WTC11 (cell line): Measurements from ENCODE around the gene PITPNM3. TPM values are rescaled to one million over a fixed set of nuclear protein-coding genes. Genes with fewer than 3 reads are reported as not detected.

Source experiments
- ATAC-seq: fragments of 200-7000 bp; cut with Tn5 transposase; 2 replicates; pipeline ENCODE4 v1.10.0; 2021; ENCODE audit warnings: mild to moderate bottlenecking, moderate library complexity
- CTCF ChIA-PET: fragments of 300-600 bp; sonication (Branson Sonifier 250); formaldehyde crosslinking; loops from one replicate; lab custom pipeline; 2021; ENCODE audit warnings: antibody characterized with exemption; lab: Charles Lee
- POLR2A ChIA-PET: fragments of 350-600 bp; sonication (Branson Sonifier 250); formaldehyde crosslinking; loops from one replicate; lab custom pipeline; 2021; ENCODE audit warnings: antibody characterized with exemption; lab: Charles Lee
- DNase-seq: peaks from one replicate; pipeline ENCODE4 v3.0.0; 2021; ENCODE audit warnings: low spot score
- H3K27ac Mint-ChIP-seq: 2 replicates; pipeline ENCODE4 v1.8.0; 2021; ENCODE audit warnings: mixed read lengths
- H3K27me3 Mint-ChIP-seq: 2 replicates; pipeline ENCODE4 v1.8.0; 2021; ENCODE audit warnings: low read depth, mild to moderate bottlenecking, moderate library complexity, mixed read lengths
- H3K36me3 Mint-ChIP-seq: 2 replicates; pipeline ENCODE4 v1.8.0; 2021; ENCODE audit warnings: mixed read lengths
- H3K4me1 Mint-ChIP-seq: 2 replicates; pipeline ENCODE4 v1.8.0; 2022; ENCODE audit warnings: mixed read lengths
- H3K4me3 Mint-ChIP-seq: 2 replicates; pipeline ENCODE4 v1.8.0; 2021; ENCODE audit warnings: mild to moderate bottlenecking, moderate library complexity, mixed read lengths
- H3K9me3 Mint-ChIP-seq: 2 replicates; pipeline ENCODE4 v1.8.0; 2021; ENCODE audit warnings: mixed read lengths
- CBFB ChIP-seq: sonication (generic); formaldehyde crosslinking; IDR thresholded peaks from 2 replicates; pipeline ENCODE4 v1.8.1; 2022; ENCODE audit warnings: mild to moderate bottlenecking, low read depth, missing genetic modification reagents
- CREM ChIP-seq: sonication (generic); formaldehyde crosslinking; IDR thresholded peaks from 2 replicates; pipeline ENCODE4 v1.8.1; 2022; ENCODE audit warnings: mild to moderate bottlenecking, missing genetic modification reagents, moderate library complexity
- JAZF1 ChIP-seq: fragments of 250-450 bp; sonication (Bioruptor Pico); IDR thresholded peaks from 2 replicates; pipeline ENCODE4 v1.9.0; 2021; ENCODE audit warnings: moderate library complexity, mild to moderate bottlenecking, inconsistent platforms
- TP53 ChIP-seq: sonication (generic); formaldehyde crosslinking; IDR thresholded peaks from 2 replicates; pipeline ENCODE4 v1.8.1; 2023; ENCODE audit warnings: mild to moderate bottlenecking, missing genetic modification reagents
- ZNF263 ChIP-seq: sonication (generic); formaldehyde crosslinking; IDR thresholded peaks from 2 replicates; pipeline ENCODE4 v1.8.1; 2022; ENCODE audit warnings: low read depth, mild to moderate bottlenecking, moderate library complexity, missing genetic modification reagents
- total RNA-seq: library from RNA; stranded (reverse); gene quantifications from 3 replicates; pipeline ENCODE4 v1.2.3, GENCODE V29; 2021
- TF ChIP-seq, protein P1 (sequence below): sonication (generic); formaldehyde crosslinking; IDR thresholded peaks from 2 replicates; pipeline ENCODE4 v1.8.1; 2023; ENCODE audit warnings: mild to moderate bottlenecking, moderate library complexity, missing genetic modification reagents
- TF ChIP-seq, protein P2 (sequence below): sonication (generic); formaldehyde crosslinking; IDR thresholded peaks from 2 replicates; pipeline ENCODE4 v1.8.1; 2022; ENCODE audit warnings: low read depth, mild to moderate bottlenecking, moderate library complexity, missing genetic modification reagents, borderline replicate concordance
- TF ChIP-seq, protein P3 (sequence below): sonication (generic); formaldehyde crosslinking; IDR thresholded peaks from 2 replicates; pipeline ENCODE4 v1.8.1; 2023; ENCODE audit warnings: mild to moderate bottlenecking, missing genetic modification reagents, borderline replicate concordance
- TF ChIP-seq, protein P4 (sequence below): sonication (generic); formaldehyde crosslinking; conservative IDR thresholded peaks from 2 replicates; pipeline ENCODE4 v1.8.1; 2023; ENCODE audit warnings: mild to moderate bottlenecking, low read depth, missing genetic modification reagents, moderate library complexity

Gene PITPNM3
- total RNA-seq, 1 experiment from 2014 or later: 2.8 TPM

DNA sequence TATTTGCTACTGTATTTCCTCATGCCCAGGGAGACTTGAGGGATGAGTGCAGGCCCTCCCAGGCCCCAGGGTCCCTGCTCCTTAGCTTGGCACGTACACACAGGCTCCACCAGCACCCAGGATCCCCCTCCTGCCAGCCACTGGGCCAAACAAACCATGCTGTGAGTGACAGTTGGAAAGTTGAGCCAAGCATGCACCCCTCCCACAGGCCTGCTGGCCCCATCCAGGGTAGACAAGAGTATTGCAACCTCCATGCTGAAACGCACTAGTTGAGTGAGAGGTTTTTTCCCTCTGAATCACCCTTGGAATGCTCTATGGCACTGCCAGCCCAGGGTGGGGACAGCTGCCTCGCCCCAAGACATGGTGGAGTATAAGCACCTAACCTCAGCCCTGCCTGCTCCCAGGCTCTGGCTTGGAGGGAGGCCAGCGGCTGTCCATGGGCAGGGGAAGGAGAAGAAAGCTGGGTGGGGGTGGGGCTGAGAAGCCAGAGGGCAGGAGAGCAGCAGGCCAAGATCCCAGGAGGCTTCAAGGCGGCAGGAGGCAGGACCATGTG, 49.6 kb downstream of the PITPNM3 start (continued):
- TF ChIP-seq, protein P1, sequence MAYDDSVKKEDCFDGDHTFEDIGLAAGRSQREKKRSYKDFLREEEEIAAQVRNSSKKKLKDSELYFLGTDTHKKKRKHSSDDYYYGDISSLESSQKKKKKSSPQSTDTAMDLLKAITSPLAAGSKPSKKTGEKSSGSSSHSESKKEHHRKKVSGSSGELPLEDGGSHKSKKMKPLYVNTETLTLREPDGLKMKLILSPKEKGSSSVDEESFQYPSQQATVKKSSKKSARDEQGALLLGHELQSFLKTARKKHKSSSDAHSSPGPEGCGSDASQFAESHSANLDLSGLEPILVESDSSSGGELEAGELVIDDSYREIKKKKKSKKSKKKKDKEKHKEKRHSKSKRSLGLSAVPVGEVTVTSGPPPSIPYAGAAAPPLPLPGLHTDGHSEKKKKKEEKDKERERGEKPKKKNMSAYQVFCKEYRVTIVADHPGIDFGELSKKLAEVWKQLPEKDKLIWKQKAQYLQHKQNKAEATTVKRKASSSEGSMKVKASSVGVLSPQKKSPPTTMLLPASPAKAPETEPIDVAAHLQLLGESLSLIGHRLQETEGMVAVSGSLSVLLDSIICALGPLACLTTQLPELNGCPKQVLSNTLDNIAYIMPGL: no peak
- no peak for TF ChIP-seq CREM
- TF ChIP-seq, protein P2, sequence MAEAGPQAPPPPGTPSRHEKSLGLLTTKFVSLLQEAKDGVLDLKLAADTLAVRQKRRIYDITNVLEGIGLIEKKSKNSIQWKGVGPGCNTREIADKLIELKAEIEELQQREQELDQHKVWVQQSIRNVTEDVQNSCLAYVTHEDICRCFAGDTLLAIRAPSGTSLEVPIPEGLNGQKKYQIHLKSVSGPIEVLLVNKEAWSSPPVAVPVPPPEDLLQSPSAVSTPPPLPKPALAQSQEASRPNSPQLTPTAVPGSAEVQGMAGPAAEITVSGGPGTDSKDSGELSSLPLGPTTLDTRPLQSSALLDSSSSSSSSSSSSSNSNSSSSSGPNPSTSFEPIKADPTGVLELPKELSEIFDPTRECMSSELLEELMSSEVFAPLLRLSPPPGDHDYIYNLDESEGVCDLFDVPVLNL (CRISPR knock-in tag): no peak
- TF ChIP-seq, all 79 proteins: peak for 0

DNA sequence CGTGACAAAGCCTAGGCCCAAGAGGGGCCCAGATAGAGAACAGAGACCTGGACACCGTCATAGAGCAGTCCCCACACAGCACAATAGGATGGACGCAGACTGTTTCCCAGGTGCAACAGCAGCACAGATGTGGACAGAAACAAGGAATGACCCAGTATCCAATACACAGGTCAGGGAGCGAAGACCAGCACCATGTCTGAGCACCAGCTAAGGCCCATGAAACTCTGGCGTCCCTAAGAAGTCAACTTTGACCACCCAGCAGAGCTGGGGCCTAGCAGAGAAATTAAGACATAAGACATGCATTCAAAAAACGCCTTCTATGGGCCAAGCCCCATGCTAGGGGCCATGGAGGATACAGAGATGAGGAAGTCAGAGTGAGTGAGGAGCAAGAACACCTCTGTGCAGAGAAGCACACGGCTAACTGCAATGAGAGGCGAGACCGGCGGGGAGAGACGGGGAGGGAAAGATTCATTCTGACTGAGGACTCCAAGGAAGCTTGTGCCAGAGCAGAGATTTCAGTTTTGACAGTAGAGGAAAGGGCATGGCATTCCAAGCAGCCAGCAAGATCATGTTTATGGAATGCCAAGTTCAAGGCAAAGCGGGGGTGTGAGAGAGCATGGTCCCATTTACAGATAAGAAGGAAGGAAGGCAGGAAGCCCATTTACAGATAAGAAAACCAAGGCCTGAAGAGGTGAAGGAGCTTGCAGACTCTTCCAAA, 50.8 kb downstream of the PITPNM3 start:
- no peaks in the 10 kb centered on the region for H3K9me3 Mint-ChIP-seq
- peaks cover 6% of the 10 kb centered on the region; the same call in 1 of the 2 replicates for H3K27me3 Mint-ChIP-seq
- no peak for DNase-seq
- POLR2A ChIA-PET: no interaction called here
- TF ChIP-seq CBFB (CRISPR knock-in tag): no peak
- TF ChIP-seq ZNF263 (CRISPR knock-in tag): no peak
- TF ChIP-seq, protein P3, sequence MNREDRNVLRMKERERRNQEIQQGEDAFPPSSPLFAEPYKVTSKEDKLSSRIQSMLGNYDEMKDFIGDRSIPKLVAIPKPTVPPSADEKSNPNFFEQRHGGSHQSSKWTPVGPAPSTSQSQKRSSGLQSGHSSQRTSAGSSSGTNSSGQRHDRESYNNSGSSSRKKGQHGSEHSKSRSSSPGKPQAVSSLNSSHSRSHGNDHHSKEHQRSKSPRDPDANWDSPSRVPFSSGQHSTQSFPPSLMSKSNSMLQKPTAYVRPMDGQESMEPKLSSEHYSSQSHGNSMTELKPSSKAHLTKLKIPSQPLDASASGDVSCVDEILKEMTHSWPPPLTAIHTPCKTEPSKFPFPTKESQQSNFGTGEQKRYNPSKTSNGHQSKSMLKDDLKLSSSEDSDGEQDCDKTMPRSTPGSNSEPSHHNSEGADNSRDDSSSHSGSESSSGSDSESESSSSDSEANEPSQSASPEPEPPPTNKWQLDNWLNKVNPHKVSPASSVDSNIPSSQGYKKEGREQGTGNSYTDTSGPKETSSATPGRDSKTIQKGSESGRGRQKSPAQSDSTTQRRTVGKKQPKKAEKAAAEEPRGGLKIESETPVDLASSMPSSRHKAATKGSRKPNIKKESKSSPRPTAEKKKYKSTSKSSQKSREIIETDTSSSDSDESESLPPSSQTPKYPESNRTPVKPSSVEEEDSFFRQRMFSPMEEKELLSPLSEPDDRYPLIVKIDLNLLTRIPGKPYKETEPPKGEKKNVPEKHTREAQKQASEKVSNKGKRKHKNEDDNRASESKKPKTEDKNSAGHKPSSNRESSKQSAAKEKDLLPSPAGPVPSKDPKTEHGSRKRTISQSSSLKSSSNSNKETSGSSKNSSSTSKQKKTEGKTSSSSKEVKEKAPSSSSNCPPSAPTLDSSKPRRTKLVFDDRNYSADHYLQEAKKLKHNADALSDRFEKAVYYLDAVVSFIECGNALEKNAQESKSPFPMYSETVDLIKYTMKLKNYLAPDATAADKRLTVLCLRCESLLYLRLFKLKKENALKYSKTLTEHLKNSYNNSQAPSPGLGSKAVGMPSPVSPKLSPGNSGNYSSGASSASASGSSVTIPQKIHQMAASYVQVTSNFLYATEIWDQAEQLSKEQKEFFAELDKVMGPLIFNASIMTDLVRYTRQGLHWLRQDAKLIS (CRISPR knock-in tag): no peak
- TF ChIP-seq, protein P4, sequence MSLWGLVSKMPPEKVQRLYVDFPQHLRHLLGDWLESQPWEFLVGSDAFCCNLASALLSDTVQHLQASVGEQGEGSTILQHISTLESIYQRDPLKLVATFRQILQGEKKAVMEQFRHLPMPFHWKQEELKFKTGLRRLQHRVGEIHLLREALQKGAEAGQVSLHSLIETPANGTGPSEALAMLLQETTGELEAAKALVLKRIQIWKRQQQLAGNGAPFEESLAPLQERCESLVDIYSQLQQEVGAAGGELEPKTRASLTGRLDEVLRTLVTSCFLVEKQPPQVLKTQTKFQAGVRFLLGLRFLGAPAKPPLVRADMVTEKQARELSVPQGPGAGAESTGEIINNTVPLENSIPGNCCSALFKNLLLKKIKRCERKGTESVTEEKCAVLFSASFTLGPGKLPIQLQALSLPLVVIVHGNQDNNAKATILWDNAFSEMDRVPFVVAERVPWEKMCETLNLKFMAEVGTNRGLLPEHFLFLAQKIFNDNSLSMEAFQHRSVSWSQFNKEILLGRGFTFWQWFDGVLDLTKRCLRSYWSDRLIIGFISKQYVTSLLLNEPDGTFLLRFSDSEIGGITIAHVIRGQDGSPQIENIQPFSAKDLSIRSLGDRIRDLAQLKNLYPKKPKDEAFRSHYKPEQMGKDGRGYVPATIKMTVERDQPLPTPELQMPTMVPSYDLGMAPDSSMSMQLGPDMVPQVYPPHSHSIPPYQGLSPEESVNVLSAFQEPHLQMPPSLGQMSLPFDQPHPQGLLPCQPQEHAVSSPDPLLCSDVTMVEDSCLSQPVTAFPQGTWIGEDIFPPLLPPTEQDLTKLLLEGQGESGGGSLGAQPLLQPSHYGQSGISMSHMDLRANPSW (CRISPR knock-in tag): no peak
- TF ChIP-seq JAZF1 (CRISPR knock-in tag): no peak
- TF ChIP-seq, all 79 proteins: peak for 0
- no peak for ATAC-seq
- CTCF ChIA-PET: no interaction called here
- Mint-ChIP-seq H3K27ac (no peak overlapping the region), H3K4me3 (no peak overlapping the region), H3K4me1 (peaks cover 15% of the 10 kb centered on the region), H3K36me3 (0 out of 2 replicates have a peak, but pooled peaks cover 2% of the 10 kb centered on the region)

DNA sequence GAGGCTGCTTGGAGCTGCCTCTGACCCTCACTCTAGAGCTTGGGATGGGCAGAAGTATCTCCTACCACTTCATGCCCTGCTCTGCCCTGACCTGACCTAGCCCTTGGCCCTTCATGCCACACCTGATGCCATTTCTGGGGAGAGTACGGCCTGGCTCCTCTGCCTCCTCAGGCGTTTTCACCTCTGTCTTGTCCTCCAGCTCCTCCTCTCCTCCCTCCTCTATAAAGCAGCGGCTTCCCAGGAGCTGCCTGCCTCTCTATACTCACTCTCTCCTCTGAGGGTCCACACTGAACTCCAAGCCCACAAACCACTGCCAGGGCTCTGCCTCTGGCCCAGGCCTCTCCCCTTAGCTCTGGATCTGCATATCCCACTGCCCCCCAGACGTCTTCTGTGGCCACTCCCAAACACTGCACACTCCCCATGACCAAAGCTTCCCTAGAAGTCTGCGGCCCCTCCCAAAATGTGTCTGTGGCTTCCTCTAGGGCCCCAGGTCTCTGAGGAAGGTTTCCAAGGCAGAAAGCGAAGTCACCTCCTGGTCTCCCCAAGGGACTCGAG, 52.6 kb downstream of the PITPNM3 start:
- Mint-ChIP-seq H3K27me3 (peaks cover 6% of the 10 kb centered on the region; the same call in 1 of the 2 replicates), H3K4me1 (peaks cover 15% of the 10 kb centered on the region), H3K9me3 (no peaks in the 10 kb centered on the region), H3K36me3 (0 out of 2 replicates have a peak, but pooled peaks cover 2% of the 10 kb centered on the region), H3K27ac (no peak overlapping the region), H3K4me3 (no peak overlapping the region)
- CTCF ChIA-PET: no interaction called here
- ATAC-seq (no peak), DNase-seq (no peak)
- POLR2A ChIA-PET: no interaction called here
- no peak for TF ChIP-seq TP53
